Prostate gland (tissue), 2 donors: ENCODE results near the gene CALML3.

ENCODE experiments used
- POLR2A ChIP-seq: fragments of 450-650 bp; IDR thresholded peaks from one replicate; pipeline ENCODE4 v1.6.1; 2016; ENCODE audit warnings: antibody characterized with exemption, mild to moderate bottlenecking
- TF ChIP-seq, protein P1 (sequence below), 4 experiments: fragments of 200-600 bp in 2 of 4; fragments of 450-650 bp in 2 of 4; sonication (generic) in 2 of 4; IDR thresholded peaks; 1 replicate in 3 of 4; 2 replicates in 1 of 4; pipeline ENCODE4 v1.5.1; 2016 to 2019; ENCODE audit warnings: antibody characterized with exemption in 4 of 4, mild to moderate bottlenecking in 2 of 4, moderate library complexity in 2 of 4

GRCh38 chr10:5565205-5565545 is 40.4 kb downstream of the CALML3 start:
- TF ChIP-seq, protein P1, sequence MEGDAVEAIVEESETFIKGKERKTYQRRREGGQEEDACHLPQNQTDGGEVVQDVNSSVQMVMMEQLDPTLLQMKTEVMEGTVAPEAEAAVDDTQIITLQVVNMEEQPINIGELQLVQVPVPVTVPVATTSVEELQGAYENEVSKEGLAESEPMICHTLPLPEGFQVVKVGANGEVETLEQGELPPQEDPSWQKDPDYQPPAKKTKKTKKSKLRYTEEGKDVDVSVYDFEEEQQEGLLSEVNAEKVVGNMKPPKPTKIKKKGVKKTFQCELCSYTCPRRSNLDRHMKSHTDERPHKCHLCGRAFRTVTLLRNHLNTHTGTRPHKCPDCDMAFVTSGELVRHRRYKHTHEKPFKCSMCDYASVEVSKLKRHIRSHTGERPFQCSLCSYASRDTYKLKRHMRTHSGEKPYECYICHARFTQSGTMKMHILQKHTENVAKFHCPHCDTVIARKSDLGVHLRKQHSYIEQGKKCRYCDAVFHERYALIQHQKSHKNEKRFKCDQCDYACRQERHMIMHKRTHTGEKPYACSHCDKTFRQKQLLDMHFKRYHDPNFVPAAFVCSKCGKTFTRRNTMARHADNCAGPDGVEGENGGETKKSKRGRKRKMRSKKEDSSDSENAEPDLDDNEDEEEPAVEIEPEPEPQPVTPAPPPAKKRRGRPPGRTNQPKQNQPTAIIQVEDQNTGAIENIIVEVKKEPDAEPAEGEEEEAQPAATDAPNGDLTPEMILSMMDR (IDR thresholded peaks at IDR 0.05), result no peak
- no peak for TF ChIP-seq POLR2A
